Natural killer cell (primary cell): ENCODE results near the gene EPHB2. TPM values are rescaled to one million over a fixed set of nuclear protein-coding genes. Genes with fewer than 3 reads are reported as not detected.

Experiments used
- ATAC-seq, 3 donors: fragments of 150-1000 bp in 2 of 3; fragments of 200-7000 bp in 1 of 3; cut with Tn5 transposase; 1 replicate in 1 of 3; 2 replicates in 2 of 3; pipeline ENCODE4 v1.10.0; 2021; ENCODE audit warnings: mild to moderate bottlenecking in 2 of 3, moderate library complexity in 2 of 3
- DNase-seq, 2 donors: peaks; one replicate each; pipeline versions ENCODE4 v3.0.0 to v3.0.0-alpha.2; 2013 to 2021; ENCODE audit warnings: mixed read lengths in 1 of 2
- H3K27ac ChIP-seq: one replicate; pipeline ENCODE4 v1.5.1; 2013; ENCODE audit warnings: mild to moderate bottlenecking, low read length
- H3K27me3 ChIP-seq: one replicate; pipeline ENCODE4 v1.6.1; 2013; ENCODE audit warnings: low read length; ENCODE audit not compliant: control insufficient read depth, insufficient read depth
- H3K36me3 ChIP-seq: one replicate; pipeline ENCODE4 v1.6.1; 2013; ENCODE audit warnings: low read length; ENCODE audit not compliant: control insufficient read depth, insufficient read depth
- H3K4me1 ChIP-seq: one replicate; pipeline ENCODE4 v1.6.1; 2013; ENCODE audit warnings: low read length; ENCODE audit not compliant: control insufficient read depth, insufficient read depth
- H3K4me3 ChIP-seq: one replicate; pipeline ENCODE4 v1.5.1; 2013; ENCODE audit warnings: low read length
- H3K9me3 ChIP-seq: one replicate; pipeline ENCODE4 v1.6.1; 2013; ENCODE audit warnings: low read length; ENCODE audit not compliant: control insufficient read depth, insufficient read depth
- H3K27ac Mint-ChIP-seq, 2 donors: one replicate each; pipeline ENCODE4 v1.8.0; 2022; ENCODE audit warnings: mild to moderate bottlenecking in 2 of 2, mixed read lengths in 2 of 2, moderate library complexity in 1 of 2
- H3K27me3 Mint-ChIP-seq, 2 donors: one replicate each; pipeline ENCODE4 v1.8.0; 2022; ENCODE audit warnings: low read depth in 2 of 2, mixed read lengths in 2 of 2
- H3K36me3 Mint-ChIP-seq: one replicate; pipeline ENCODE4 v1.8.0; 2022; ENCODE audit warnings: mixed read lengths
- H3K4me1 Mint-ChIP-seq, 2 donors: one replicate each; pipeline ENCODE4 v1.8.0; 2022; ENCODE audit warnings: mixed read lengths in 2 of 2
- H3K4me3 Mint-ChIP-seq: one replicate; pipeline ENCODE4 v1.8.0; 2022; ENCODE audit warnings: mild to moderate bottlenecking, moderate library complexity, mixed read lengths
- H3K9me3 Mint-ChIP-seq, 2 donors: one replicate each; pipeline ENCODE4 v1.8.0; 2022; ENCODE audit warnings: mixed read lengths in 2 of 2
- CTCF ChIP-seq: fragments of 200-600 bp; IDR thresholded peaks from one replicate; pipeline ENCODE4 v1.8.0; 2022; ENCODE audit warnings: antibody characterized with exemption
- WGBS: methylation state at CpG from one replicate; pipeline ENCODE4 v1.1.7; 2013; ENCODE audit warnings: missing lambda C conversion rate; ENCODE audit not compliant: insufficient coverage; 5-methylcytosine and 5-hydroxymethylcytosine counted together
- intact Hi-C: fragments of 100-400 bp; cut with micrococcal nuclease; formaldehyde crosslinking; loops from one replicate; pipeline ENCODE4 v1.14.2; 2022
- total RNA-seq, 4 donors: library from RNA; stranded (reverse); fragments of 120-200 nt in 1 of 4; gene quantifications; one replicate each; pipeline versions ENCODE4 v1.2.3 to v1.2.4, GENCODE V29; 2013 to 2022

Gene EPHB2
- total RNA-seq, 3 donors from 2014 or later (not counting 1 experiment from before 2014, with no cell fraction given) = 0.14 to 0.23 TPM; not detected in 1

- H3K9me3 Mint-ChIP-seq = no peaks in the 10 kb centered on the region
- Histone ChIP-seq H3K4me3 (no peak overlapping the region), H3K27ac (no peak overlapping the region), H3K4me1 (no peaks in the 10 kb centered on the region), H3K9me3 (no peaks in the 10 kb centered on the region), H3K27me3 (no peaks in the 10 kb centered on the region), H3K36me3 (no peaks in the 10 kb centered on the region)
- no peaks in the 10 kb centered on the region for H3K27me3 Mint-ChIP-seq
- 81% methylated on average over 1 of the region's 2 CpGs for WGBS
- ATAC-seq (no peak), DNase-seq (no peak)
- no peak overlapping the region for H3K27ac Mint-ChIP-seq
- no peaks in the 10 kb centered on the region for H3K4me1 Mint-ChIP-seq
- H3K36me3 Mint-ChIP-seq = no peaks in the 10 kb centered on the region
- intact Hi-C loops = no loop called here
- no peak for TF ChIP-seq CTCF
- no peak overlapping the region for H3K4me3 Mint-ChIP-seq
Observed at GRCh38 chr1:22787636-22788035, 77.0 kb downstream of the EPHB2 start.

GRCh38 chr1:22788254-22788661, 77.6 kb downstream of the EPHB2 start:
- Mint-ChIP-seq H3K27me3 (no peaks in the 10 kb centered on the region), H3K4me1 (no peaks in the 10 kb centered on the region), H3K27ac (no peak overlapping the region), H3K36me3 (no peaks in the 10 kb centered on the region), H3K4me3 (no peak overlapping the region), H3K9me3 (no peaks in the 10 kb centered on the region)
- H3K4me1 ChIP-seq = no peaks in the 10 kb centered on the region
- intact Hi-C loops = no loop called here
- no peak for DNase-seq
- WGBS = 64% methylated on average over 2 of the region's 2 CpGs
- no peaks in the 10 kb centered on the region for H3K27me3 ChIP-seq
- ATAC-seq = no peak
- H3K27ac ChIP-seq = no peak overlapping the region
- no peaks in the 10 kb centered on the region for H3K36me3 ChIP-seq
- H3K4me3 ChIP-seq = no peak overlapping the region
- H3K9me3 ChIP-seq = no peaks in the 10 kb centered on the region
- no peak for TF ChIP-seq CTCF

- H3K4me3 Mint-ChIP-seq = no peak overlapping the region
- DNase-seq (no peak), ATAC-seq (no peak)
- no peaks in the 10 kb centered on the region for H3K9me3 Mint-ChIP-seq
- H3K36me3 Mint-ChIP-seq = no peaks in the 10 kb centered on the region
- no peak overlapping the region for H3K27ac Mint-ChIP-seq
- Histone ChIP-seq H3K27me3 (no peaks in the 10 kb centered on the region), H3K36me3 (no peaks in the 10 kb centered on the region), H3K9me3 (no peaks in the 10 kb centered on the region), H3K4me3 (no peak overlapping the region), H3K4me1 (no peaks in the 10 kb centered on the region), H3K27ac (no peak overlapping the region)
- WGBS = 84% methylated on average over 6 of the region's 6 CpGs
- H3K4me1 Mint-ChIP-seq = no peaks in the 10 kb centered on the region
- intact Hi-C loops = no loop called here
- no peak for TF ChIP-seq CTCF
- no peaks in the 10 kb centered on the region for H3K27me3 Mint-ChIP-seq
Observed at GRCh38 chr1:22789356-22789994, 78.8 kb downstream of the EPHB2 start.
